COLO829 (cell line): ENCODE results near the gene TCF7.
A peak's percentile ranks its signal among the peaks of the same experiment; 100 is the strongest.
"Not testable (repeated sequence)": the region's sequence is repeated elsewhere in the genome, so short reads cannot be mapped to it uniquely, and the experiment has no call there.

Source experiments
- DNase-seq: peaks from one replicate; pipeline ENCODE4 v3.0.0; 2012; ENCODE audit warnings: low spot score

Gene TCF7

DNA sequence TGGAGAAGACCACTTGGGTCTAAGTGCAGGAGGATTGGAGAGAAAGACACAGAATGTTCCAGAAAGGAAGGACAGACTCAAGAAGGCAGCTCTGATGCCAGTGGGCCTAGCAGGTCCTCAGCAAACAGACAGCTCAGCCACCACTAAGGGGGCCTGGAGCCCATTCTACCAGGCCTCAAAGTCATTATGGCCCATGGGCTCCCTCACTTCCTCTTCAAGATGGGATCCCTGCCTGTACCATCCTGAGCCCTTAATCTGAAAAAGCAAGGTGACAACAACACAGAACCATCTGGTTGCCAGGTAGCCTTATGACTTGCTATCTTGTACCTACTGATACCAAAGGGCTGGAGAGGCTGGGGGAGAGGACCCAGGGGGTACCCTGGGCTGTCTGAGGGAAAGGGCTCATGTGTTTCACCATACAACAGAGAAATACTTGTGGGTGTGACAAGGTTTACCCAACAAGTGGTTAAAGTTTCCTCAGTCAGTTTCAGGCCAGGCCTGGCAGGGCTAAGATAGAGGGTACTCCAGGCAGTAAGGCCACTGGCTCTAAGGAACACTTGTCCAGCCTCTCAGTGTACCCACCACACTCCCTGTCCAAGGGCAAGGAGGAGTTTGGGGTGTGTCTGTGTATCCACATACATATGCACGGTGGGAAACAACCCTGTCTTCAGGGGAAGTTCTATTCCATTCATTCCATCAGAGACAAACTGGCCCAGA, 30.7 kb downstream of the TCF7 start:
- no peak for DNase-seq

DNA sequence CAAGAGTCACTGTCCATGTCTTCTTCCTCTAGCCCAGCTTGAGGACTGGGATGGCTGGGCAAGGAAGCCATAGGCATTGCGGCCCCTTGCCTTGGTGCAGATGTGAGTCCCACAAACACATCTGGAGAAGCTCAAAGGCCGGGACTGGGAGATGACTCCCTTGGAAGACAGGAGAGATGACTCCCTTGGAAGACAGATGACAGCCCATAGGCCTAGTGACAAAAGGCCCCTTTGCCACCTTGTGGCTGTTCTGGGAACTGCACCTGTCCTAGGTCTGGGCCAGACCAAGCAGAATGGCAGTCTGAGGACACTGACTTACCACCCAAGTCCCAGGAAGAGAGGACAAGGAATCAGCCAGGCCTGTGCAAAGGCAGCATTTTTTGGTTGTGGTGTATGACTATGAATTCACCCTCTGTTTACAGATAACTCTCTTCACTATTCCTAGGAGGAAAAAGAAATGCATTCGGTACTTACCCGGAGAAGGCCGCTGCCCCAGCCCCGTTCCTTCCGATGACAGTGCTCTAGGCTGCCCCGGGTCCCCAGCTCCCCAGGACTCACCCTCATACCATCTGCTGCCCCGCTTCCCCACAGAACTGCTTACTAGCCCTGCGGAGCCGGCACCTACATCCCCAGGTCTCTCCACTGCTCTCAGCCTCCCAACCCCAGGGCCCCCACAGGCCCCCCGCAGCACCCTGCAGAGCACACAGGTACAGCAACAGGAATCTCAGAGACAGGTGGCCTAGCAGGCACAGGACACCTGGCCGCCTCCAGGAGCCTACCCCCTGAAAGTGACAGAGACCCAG, 31.5 kb downstream of the TCF7 start:
- peak; percentile 28 for DNase-seq

DNA sequence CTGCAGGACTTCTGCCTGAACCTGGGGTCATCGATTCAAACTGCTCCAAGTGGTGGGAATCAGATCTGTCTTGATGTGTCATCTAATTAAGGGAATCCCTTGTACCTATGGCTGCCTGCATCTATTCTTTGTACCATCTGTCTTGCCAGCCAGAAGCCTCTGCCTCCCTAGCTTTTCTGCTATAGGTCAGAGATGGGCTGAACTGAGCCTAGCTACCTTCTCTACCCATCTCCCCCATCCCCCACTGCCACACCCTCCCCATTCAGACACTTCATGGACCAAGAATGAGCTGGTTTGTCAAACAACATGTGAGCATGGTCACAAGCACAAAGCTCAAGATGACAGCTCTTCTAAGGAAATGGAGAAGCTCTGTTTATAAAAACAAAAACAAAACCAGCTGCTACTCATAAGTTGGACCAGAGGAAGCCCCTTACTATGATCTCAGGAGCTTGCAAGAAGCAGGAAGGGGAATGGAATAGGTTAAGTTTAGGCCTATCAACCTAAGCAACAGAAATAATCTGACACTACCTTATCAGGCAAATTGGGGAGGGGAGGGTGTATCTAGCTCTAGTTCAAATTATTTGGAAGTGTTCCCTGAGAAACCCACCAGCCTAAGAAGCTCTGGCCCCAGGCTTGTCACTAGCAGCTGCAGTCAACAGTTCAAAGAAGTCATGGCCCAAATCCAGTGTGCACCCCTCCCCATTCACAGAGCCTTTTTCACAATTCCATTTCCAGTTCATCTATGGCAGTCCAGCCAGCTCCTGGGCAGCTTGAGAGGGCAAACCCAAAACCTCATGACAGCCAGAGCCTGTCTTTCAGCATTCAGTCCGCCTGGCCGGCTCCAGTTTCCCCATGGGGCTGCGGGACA, 32.4 kb downstream of the TCF7 start:
- DNase-seq, result no peak

DNA sequence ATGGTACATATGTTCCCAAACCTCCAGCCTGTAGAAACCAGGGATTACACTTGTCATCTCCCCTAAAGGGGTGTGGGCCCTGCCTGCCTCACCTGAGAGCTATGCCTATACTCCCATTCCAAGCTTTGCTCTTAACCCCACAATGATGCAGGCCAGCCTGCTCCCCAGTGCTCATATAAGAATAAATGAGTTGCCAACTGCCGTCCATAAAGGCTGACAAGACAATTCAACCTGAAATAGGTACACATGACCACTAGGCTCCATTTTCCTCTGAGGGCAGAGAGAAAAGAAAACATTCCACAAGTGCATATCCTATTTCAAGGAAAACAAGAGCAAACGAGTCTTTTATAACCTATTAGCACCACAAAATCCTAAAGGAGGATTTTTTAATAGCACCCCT, 33.8 kb downstream of the TCF7 start:
- no peak for DNase-seq

DNA sequence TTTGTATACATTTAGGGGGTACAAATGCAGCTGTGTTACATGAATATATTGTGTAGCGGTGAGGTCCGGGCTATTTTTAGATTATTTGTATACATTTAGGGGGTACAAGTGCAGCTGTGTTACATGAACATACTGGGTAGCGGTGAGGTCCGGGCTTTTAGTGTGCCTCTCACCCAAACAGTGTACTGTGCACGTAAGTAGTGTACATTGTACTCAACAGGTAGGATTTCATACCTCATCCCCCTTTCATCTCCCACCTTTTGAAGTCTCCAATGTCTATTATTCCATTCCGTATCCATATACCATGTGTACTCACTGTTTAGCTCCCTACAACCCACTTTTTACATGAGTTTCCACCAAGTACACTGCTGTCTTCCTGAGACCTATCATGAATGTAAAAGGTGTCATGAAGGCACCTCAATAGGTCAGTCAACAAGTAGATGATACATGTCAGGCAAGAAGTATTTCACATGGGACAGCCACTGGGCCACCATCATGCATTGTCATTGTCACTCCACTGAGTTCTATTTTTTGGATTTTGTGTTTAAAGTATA, 34.6 kb downstream of the TCF7 start:
- DNase-seq, result no peak

DNA sequence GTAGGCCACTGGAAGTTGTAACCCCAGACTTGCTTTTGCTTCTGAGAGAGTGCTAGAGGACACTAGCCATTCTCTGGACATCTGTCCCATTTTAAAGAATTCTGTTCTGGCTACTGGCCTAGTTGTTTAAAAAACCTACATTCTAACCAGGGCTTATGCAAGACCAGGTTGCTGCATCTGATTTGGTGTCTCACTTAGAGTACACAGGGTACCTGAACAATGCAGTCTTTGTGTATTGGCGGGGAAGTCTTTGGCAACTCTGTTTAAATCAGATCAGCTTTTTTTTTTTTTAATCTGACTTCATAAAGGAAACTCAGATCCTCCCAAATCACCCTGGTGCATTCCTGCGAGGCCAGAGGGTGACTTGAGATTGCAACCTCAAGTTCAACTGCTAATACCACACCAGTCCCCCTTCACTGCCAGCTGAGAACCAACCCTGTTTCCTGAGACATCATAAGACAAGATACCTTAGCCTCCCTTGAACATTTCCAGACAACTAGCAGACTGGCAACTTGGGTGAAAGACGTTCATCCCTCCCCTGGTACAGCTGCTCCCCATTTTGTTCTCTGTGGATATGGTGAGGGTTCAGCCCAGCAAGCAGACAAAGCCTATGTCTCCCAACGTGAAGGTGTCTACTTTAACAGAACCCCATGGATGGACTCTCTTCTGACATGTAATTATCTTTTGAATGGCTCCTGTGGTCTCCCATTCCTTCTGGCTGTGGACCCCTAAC, 35.3 kb downstream of the TCF7 start:
- DNase-seq, result peak; percentile 74

DNA sequence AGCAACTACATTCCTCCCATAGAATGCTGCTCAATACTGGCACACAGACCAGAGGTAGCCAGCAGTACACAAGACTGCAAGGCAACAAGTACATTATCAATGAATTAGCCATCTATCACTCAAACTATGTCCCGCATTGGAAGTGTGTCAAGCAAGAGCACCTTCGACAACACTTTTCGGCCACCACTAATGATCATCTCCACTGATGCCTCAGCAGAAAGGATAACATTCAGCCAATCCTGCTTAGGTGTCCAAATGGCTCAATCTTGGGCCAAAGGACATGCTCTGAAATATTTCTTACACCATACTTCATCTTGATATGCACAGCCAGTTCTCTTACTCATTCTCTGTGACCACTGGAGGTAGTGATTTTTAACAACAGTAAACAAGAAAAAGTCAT, 37.2 kb downstream of the TCF7 start:
- DNase-seq, result no peak

DNA sequence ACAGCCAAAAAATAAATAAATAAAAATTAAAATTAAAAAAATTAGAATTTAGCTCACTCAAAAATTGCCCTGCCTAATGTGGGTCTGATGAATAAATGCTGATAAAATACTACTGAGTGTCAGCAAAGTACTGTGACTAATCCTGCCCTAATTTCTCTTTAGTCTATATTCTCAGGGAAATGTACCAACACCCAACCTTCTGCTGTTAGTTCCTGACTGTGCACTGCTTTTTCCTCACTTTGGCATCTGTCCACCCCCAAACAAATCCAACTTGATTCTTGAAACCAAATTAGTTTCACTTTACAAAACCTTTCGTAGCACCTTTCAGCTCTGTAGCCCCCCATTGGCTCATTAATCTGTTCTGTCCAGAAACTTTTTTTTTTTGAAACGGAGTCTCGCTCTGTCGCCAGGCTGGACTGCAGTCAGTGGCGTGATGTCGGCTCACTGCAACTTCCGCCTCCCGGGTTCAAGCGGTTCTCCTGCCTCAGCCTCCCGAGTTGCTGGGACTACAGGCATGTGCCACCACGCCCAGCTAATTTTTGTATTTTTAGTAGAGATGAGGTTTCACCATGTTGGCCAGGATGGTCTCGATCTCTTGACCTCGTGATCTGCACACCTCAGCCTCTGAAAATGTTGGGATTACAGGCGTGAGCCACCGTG, 37.8 kb downstream of the TCF7 start:
- not testable (repeated sequence) for DNase-seq

DNA sequence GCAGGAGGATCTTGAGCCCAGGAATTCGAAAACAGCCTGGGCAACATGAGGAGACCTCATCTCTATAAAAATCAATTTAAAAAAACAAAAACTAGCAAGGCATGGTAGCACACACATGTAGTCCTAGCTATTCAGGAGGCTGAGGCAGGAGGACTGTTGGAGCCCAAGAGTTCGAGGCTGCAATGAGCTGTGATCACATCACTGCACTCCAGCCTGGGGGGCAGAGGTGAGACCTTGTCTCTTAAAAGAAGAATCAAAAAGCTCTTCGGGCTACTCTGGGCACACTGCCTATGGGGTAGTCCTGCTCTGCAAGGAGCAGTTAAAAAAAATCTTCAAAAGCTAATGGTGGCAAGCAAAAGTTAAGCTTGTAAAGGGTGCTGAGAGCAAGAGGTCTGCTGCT, 38.8 kb downstream of the TCF7 start:
- DNase-seq, result no peak

DNA sequence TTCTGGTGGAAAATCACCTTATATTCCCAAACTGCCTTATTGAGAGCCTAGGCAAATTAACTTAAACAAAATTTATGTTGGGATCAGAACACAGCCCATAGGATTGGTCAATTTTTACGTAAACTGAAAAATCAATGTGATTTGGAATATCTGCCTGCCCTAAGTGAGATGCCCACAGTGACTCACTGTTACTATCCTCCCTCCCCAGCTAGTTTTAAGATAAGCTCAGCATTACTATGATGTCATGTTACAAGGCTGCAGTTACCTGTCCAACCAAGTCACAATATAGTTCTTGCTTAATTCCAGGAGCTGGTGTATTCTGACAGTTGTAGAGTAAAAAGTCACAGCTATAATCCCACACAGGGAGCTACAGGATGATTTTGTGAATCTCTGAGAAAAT, 39.2 kb downstream of the TCF7 start:
- no peak for DNase-seq

DNA sequence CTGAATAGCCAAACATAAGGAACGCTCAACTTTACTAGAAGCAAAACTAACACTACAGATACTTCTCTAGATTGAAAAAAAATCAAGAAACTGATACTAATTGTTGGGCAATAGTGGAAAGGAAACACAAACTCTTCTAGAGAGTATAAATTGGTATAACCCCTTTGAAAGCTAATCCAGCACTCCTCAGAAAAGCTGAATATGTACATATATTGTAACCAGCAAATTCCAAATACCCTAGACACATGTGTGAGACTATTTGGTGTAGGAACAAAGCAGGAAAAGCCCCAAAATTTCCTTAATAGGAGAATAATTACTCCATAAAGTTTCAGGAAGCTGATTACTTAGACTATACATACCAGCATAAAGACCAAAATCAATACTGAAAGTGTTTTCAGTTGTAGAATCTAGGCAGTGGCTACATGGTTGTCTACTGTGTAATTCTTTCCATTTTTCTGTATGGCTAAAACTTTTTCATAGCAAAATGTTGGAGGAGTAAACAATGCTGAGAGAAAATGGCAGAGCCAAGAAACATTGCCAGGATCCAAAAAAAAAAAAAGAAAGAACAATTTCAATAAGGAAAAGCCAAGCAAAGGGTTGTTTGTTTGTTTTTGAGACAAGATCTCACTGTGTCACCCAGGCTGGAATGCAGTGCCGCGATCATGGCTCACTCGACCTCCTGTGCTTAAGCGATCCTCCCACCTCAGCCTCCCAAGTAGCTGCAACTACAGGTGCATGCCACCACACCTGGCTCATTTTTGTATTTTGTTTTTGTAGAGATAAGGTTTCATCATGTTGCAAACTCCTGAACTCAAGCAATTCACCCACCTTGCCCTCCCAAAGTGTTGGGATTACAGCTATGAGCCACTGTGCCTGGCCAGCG, 47.3 kb downstream of the TCF7 start:
- no peak for DNase-seq

DNA sequence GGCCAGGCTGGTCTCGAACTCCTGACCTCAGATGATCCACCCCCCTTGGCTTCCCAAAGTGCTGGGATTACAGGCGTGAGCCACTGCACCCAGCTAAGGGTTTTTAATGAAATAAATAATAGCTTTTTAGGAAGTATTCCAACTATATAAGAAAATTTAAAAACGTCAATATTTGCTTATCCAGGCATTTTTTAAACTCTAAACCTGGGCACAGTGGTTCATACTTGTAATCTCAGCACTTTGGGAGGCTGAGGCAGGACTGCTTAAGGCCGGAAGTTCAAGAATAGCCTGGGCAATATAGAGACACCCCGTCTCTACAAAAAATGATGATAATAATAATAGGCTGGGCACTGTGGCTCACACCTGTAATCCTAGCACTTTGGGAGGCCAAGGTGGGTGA, 48.1 kb downstream of the TCF7 start:
- no peak for DNase-seq

DNA sequence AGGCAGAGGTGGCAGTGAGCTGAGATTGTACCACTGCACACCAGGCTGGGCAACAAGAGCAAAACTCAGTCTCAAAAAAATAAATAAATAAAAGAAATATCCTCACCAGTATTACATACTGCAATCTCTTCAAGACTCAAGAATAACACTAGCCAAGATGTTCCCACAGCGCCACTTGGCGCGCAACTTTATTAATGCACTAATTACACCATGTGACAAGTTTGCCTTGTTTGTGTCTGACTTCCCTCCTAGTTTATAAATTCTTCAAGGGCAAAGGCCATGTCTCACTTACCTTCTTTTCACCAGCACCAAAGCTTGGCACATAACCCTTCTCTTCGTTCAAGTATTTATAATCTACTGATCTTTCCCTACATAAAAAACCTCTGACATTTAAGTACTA, 57.5 kb downstream of the TCF7 start:
- DNase-seq, result no peak

DNA sequence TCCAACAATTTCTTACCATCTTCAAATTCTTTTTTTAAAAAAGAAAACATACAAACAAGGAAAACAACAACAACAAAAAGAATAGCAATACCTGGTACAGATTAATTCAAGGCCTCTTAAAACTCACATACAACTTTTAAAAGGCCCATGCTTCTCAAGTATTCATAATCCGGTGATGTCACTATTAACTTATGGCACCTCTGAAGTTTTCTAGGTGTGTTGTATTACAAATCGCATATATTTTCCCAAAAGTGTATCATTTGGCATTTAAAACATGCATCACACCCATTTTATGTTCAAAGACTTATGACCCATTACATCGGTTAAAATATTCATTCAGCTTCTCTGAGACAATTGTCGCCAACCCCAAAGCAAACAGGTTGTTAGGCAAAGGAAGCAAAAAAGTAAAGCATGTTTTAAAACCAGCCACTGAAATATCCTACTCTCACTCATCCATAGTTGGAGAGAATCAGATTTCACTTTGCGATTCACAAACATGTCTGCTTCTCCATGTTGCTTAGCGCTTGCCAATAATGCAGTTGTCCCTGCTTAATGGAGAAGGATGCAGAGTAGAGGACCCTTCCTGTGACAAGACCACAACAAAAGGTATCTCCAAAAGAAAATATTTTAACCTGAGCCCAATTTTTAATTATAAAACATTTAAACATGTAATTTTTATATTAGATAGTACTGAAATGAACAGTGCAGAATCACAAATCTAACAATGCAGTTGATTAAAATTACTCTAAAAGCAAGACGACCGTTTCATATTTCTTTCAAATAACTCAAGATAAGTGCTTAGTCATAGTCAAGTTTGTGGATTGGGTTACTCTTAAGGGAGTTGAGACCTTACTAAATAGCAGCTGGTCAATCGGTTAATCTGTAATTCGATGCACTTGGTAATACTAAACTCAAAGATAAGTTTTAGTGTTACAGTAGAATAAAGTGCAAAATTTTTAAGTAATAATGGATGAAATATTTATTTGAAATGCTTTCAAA, 60.7 kb downstream of the TCF7 start:
- no peak for DNase-seq

DNA sequence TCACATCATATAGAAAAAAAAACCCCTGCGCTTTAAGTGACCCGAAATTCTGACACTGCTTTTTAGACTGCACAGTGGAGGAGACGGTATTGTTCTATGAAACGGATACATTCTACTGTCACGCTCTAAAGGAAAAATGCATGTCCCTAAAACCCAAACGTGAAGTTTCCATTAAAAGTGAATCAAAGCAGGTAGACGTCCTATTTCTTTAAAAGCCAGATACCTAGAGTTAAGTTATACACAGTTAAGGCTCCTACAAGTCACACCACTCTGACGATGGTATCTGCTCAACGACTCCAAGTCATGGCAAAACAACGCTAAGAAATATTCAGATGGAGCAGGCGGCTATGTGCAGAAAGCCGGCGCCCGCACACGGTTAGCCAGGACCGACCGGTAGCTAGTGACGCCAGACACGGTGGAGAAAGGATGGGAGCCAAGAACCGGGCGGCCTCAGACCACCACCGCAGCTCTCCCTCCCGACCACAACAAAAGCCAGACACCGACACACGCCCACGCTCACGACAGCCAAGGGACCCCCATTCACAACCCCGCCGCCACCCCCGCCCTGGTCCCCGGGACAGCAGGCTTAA, 61.5 kb downstream of the TCF7 start:
- DNase-seq, result no peak

DNA sequence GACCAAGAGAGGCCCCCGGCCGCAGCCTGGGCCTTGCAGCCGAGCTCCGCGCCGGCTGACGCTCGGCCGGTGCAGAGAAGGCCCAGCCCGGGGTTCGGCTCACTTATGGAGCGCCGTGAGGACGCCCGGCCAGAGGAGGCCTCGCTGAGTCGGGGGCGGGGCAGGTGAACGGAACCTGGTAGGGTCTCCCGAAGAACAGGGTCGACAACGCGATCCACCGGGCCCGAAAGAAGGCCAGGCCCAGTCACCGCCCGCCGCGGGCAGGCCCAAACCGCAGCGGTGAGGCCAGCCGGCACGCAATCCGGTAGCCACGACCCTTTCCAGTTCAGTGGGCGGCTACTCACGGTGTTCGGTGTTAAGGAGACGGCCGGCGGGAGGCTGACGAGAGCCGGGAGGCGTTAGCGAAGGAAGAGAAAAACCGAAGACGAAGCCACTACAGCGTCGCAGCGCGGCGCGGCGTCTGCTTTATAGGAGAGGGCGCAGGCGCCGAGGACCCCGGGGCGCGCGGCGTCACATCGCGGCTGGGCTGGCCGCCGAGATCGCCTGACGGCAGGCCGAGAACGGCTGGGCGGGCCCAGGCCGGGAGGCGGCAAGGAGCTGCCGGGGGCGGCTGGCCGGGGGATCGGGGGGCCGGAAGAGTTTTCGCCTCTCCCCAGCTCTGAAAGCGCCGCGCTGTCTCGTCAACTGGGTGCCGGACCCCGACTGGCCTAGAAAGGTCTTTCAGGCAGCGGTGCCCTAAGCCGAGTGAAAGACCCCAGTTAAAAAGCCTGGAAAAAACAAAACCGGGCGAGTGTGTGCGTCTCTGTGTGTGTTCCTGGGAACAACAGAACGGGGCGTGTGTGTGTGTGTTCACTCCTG, 62.3 kb downstream of the TCF7 start, which contains the start of gene SKP1:
TSS of gene SKP1 (minus strand) at position 440 of the 858 bp plus-strand sequence. CDS start 2,928 bp downstream, outside the sequence.
- peak; percentile 40 for DNase-seq

DNA sequence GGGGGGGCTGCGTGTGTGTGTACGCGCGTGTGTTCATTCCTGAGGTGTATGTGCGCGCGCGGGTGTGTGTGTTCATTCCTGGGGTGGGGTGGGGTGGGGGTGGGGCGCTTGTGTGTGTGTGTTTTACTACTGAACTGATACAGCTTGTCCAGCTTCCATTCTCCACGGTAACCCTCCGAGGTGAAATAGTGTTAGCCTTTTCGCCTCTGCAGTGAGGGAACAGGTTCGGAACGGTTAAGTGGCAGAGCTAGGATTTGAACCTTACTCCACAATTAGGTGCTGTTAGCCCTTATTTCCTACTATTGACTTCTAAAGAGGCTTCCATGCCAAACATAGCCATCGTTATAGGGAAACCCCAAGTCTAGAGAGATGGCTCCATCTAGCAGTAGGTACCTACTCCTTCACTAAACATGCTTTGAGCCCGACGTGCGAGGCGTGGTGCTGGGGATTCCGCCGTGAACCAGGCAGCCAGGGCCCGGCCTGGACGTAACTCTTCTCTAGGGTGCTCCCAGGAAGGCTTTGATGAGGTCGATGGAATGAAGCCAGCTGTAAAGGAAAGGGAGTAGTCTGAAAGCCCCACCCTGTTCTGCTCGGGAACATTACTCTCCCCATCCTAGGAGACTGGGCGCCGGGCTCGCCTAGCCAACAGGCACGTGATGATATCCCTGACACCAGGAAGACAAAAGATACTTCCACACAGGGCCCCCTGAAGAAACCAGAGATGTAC, 63.1 kb downstream of the TCF7 start:
- no peak for DNase-seq
